Gastrocnemius medialis (tissue), 4 donors: ENCODE data around the gene VPS37D.

Experiments
- CTCF ChIP-seq, 5 experiments: fragments of 450-650 bp in 3 of 5; fragments of 200-600 bp in 2 of 5; sonication (generic) in 2 of 5; IDR thresholded peaks in 4 of 5; conservative IDR thresholded peaks in 1 of 5; 1 replicate in 4 of 5; 2 replicates in 1 of 5; pipeline ENCODE4 v1.5.1; 2016 to 2019; ENCODE audit warnings: antibody characterized with exemption in 5 of 5, mild to moderate bottlenecking in 3 of 5, moderate library complexity in 3 of 5
- POLR2A ChIP-seq, 2 donors: fragments of 450-650 bp; IDR thresholded peaks; one replicate each; pipeline ENCODE4 v1.6.1; 2017; ENCODE audit warnings: antibody characterized with exemption in 2 of 2, mild to moderate bottlenecking in 2 of 2, moderate library complexity in 2 of 2

GRCh38 chr7:73642834-73643233 lies 24.8 kb upstream of the VPS37D start:
- TF ChIP-seq CTCF (IDR thresholded peaks at IDR 0.05 in 4 of 5, conservative IDR thresholded peaks at IDR 0.05 in 1 of 5) (no peak), POLR2A (IDR thresholded peaks at IDR 0.05) (no peak)
